Tibial artery (tissue), 4 donors: Measurements from ENCODE around the gene UST.
"Not testable (repeated sequence)": the region's sequence is repeated elsewhere in the genome, so short reads cannot be mapped to it uniquely, and the experiment has no call there.

Experiments
- DNase-seq, 2 donors: peaks; one replicate each; pipeline ENCODE4 v3.0.0-alpha.2; 2019
- H3K27ac ChIP-seq, 2 donors: fragments of 200-600 bp; sonication (generic) in 1 of 2; 1 replicate in 1 of 2; 2 replicates in 1 of 2; pipeline ENCODE4 v1.5.1; 2018 to 2019; ENCODE audit warnings: mild to moderate bottlenecking in 1 of 2
- H3K27me3 ChIP-seq, 2 donors: fragments of 200-600 bp; sonication (generic) in 1 of 2; one replicate each; pipeline versions ENCODE4 v1.5.1 to v1.6.0; 2016 to 2019
- H3K36me3 ChIP-seq, 3 donors: fragments of 200-600 bp; sonication (generic) in 2 of 3; one replicate each; pipeline ENCODE4 v1.5.1; 2016 to 2019; ENCODE audit warnings: mild to moderate bottlenecking in 2 of 3
- H3K4me1 ChIP-seq, 4 donors: fragments of 200-600 bp; sonication (generic) in 2 of 4; 1 replicate in 3 of 4; 2 replicates in 1 of 4; pipeline ENCODE4 v1.5.1; 2016 to 2019
- H3K4me3 ChIP-seq, 2 donors: fragments of 200-600 bp; sonication (generic) in 1 of 2; 1 replicate in 1 of 2; 2 replicates in 1 of 2; pipeline ENCODE4 v1.5.1; 2018 to 2019; ENCODE audit warnings: mild to moderate bottlenecking in 2 of 2
- H3K9me3 ChIP-seq, 3 donors: fragments of 200-600 bp; sonication (generic) in 1 of 3; one replicate each; pipeline ENCODE4 v1.5.1; 2016 to 2019
- CTCF ChIP-seq, 2 experiments: fragments of 200-600 bp in 1 of 2; fragments of 450-650 bp in 1 of 2; IDR thresholded peaks; one replicate each; pipeline ENCODE4 v1.5.1; 2017 to 2019; ENCODE audit warnings: antibody characterized with exemption in 2 of 2, mild to moderate bottlenecking in 1 of 2, moderate library complexity in 1 of 2
- intact Hi-C: fragments of 100-400 bp; cut with DNase I; formaldehyde crosslinking; loops from one replicate; pipeline ENCODE4 v1.15.0; 2023; ENCODE audit warnings: low total_unique reads

Gene UST

DNA sequence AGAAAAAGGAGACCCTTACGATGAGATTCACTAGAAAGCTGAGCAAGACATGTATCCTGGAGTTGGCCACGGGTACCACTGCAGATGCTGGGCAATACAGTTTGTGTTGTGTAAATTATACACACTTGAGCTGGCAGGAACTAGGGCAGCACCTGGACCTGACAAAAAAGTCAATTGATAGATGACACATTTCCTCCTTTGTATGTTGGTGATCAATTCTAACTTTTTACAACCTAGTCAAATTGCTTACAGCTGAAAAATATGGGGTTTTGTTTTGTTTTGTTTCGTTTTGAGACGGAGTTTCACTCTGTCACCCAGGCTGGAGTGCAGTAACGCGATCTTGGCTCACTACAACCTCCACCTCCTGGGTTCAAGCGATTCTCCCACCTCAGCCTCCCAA, 108.9 kb downstream of the UST start:
- no peaks in the 10 kb centered on the region for H3K9me3 ChIP-seq
- no peak for TF ChIP-seq CTCF (IDR thresholded peaks at IDR 0.05)
- intact Hi-C loops: no loop called here
- no peak overlapping the region for H3K4me3 ChIP-seq
- no peaks in the 10 kb centered on the region for H3K4me1 ChIP-seq
- H3K27me3 ChIP-seq: no peaks in the 10 kb centered on the region
- no peak overlapping the region for H3K27ac ChIP-seq
- H3K36me3 ChIP-seq: no peaks in the 10 kb centered on the region
- no peak for DNase-seq

DNA sequence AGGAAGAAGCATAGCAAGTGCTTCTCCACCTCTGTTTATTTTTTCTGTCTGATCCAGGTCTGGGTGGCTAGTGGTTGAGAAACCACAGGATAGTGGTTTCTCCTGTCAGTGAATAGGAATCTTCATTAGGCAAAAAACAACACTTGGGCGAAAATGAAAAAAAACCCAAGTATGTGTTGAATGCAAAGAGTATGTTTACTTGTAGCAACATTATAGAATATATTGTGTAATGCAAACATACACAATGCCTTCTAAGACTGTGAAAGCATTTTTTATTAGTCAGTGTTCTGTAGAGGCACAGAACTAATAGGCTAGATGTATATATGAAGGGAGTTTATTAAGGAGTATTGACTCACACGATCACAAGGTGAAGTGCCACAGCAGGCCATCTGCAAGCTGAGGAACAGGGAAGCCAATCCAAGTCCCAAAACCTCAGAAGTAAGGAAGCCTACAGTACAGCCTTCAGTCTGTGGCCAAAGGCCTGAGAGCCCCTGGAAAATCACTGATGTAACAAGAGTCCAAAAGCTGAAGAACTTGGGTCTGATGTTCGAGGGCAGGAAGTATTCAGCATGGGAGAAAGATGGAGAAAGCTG, 111.1 kb downstream of the UST start:
- H3K27ac ChIP-seq: no peak overlapping the region
- no peak overlapping the region for H3K4me3 ChIP-seq
- no peak for TF ChIP-seq CTCF (IDR thresholded peaks at IDR 0.05)
- no peaks in the 10 kb centered on the region for H3K27me3 ChIP-seq
- no peaks in the 10 kb centered on the region for H3K36me3 ChIP-seq
- H3K4me1 ChIP-seq: no peaks in the 10 kb centered on the region
- no peaks in the 10 kb centered on the region for H3K9me3 ChIP-seq
- no peak for DNase-seq
- intact Hi-C loops: no loop called here

- H3K27me3 ChIP-seq, DNase-seq, H3K36me3 ChIP-seq, intact Hi-C loops, H3K9me3 ChIP-seq, H3K27ac ChIP-seq, H3K4me3 ChIP-seq: not testable (repeated sequence)
- H3K4me1 ChIP-seq: peaks cover 0 to 12% (median 3%) of the 10 kb centered on the region in 4 donors
Measured at GRCh38 chr6:148864132-148864531, 117.3 kb downstream of the UST start.

GRCh38 chr6:148864941-148865340, 118.1 kb downstream of the UST start:
- DNase-seq: no peak
- H3K27me3 ChIP-seq: no peaks in the 10 kb centered on the region
- peaks cover 0 to 12% (median 3%) of the 10 kb centered on the region in 4 donors for H3K4me1 ChIP-seq
- H3K36me3 ChIP-seq: no peaks in the 10 kb centered on the region
- intact Hi-C loops: no loop called here
- no peaks in the 10 kb centered on the region for H3K9me3 ChIP-seq
- TF ChIP-seq CTCF (IDR thresholded peaks at IDR 0.05): no peak
- H3K27ac ChIP-seq: no peak overlapping the region
- H3K4me3 ChIP-seq: no peak overlapping the region

DNA sequence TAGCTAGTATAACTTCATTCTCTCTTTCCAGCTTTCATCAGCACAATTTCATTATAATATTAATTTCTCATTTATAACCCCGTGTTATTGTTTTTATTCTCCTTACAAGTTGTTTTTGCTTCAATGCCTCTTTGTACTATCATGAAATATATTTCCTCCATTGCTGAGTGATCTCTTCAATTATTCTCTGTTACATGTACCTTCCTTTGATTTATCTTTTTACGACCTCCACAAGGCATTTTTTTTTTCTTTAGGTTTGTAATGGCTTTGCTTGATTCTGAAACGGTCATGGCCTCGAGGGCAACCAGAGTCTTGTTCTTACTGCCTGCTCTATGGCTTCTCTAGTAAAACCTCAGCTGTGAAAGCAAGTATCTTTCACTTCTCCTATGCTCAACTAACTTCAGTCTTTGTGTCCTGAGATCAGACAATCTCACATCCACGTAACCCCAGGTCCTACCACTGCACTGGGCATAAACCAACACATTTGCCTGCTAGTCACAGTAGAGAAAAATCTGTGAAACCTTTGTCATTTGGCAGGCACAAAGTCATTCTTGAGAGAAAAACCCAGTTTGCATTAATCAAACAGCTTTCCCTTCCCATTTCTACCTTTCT, 119.9 kb downstream of the UST start:
- intact Hi-C loops: no loop called here
- Histone ChIP-seq H3K4me3 (no peak overlapping the region), H3K27ac (no peak overlapping the region), H3K27me3 (no peaks in the 10 kb centered on the region), H3K36me3 (no peaks in the 10 kb centered on the region), H3K9me3 (no peaks in the 10 kb centered on the region), H3K4me1 (peaks cover 0 to 12% (median 3%) of the 10 kb centered on the region in 4 donors)
- TF ChIP-seq CTCF (IDR thresholded peaks at IDR 0.05): no peak
- DNase-seq: no peak

DNA sequence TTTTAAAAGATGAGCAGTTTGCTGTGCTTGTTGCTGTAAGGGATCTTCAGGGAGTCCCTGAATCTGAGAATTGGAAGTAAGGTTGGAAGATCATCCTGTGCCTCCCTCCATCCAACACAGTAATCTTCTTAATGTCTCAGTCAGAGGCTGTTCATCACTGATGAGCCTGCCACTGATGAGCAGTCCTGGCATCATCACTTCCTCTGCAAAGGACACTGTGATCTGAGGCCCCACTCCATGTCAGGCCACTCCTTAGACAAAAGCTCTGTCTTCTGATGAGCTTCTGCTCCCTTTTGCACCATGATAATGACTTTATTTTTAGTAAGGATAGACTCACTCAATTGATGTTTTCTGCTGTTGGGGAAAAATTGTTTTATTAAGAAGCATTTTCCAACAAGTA, 121.0 kb downstream of the UST start:
- peaks cover 0 to 12% (median 3%) of the 10 kb centered on the region in 4 donors for H3K4me1 ChIP-seq
- no peak overlapping the region for H3K4me3 ChIP-seq
- TF ChIP-seq CTCF (IDR thresholded peaks at IDR 0.05): no peak
- H3K9me3 ChIP-seq: no peaks in the 10 kb centered on the region
- intact Hi-C loops: no loop called here
- no peaks in the 10 kb centered on the region for H3K36me3 ChIP-seq
- DNase-seq: no peak
- no peak overlapping the region for H3K27ac ChIP-seq
- H3K27me3 ChIP-seq: no peaks in the 10 kb centered on the region
